Measurements from ENCODE around the gene GOLGA6L1.
"Not testable (repeated sequence)": the region's sequence is repeated elsewhere in the genome, so short reads cannot be mapped to it uniquely, and the experiment has no call there.

The GOLGA6L1 gene

GRCh38 chr15:23136722-23137121 lies at the start of gene GOLGA6L1:
GOLGA6L1 (minus strand) TSS chr15:23136822; CDS start chr15:23136731, 91 bp downstream.
- DNase-seq (ENCODE audit: low read depth), result not testable (repeated sequence)

- DNase-seq (ENCODE audit: low read depth), result not testable (repeated sequence)
These were observed 44.6 kb upstream of the GOLGA6L1 start for GRCh38 chr15:23181201-23181600.

GRCh38 chr15:23180547-23180927 lies 43.9 kb upstream of the GOLGA6L1 start:
- not testable (repeated sequence) for DNase-seq (ENCODE audit: low read depth)

- not testable (repeated sequence) for DNase-seq (ENCODE audit: low read depth)
These were observed 43.3 kb upstream of the GOLGA6L1 start for GRCh38 chr15:23179768-23180546.

GRCh38 chr15:23176683-23177082 lies 40.1 kb upstream of the GOLGA6L1 start:
- DNase-seq (ENCODE audit: low read depth), result not testable (repeated sequence)

- DNase-seq (ENCODE audit: low read depth), result not testable (repeated sequence)
These were observed 39.0 kb upstream of the GOLGA6L1 start for GRCh38 chr15:23175606-23176005.

GRCh38 chr15:23174609-23175140 lies 38.1 kb upstream of the GOLGA6L1 start:
- not testable (repeated sequence) for DNase-seq (ENCODE audit: low read depth)

- not testable (repeated sequence) for DNase-seq (ENCODE audit: low read depth)
These were observed 3.8 kb downstream of the GOLGA6L1 start for GRCh38 chr15:23132787-23133186.

GRCh38 chr15:23118208-23118607 lies 18.4 kb downstream of the GOLGA6L1 start:
- DNase-seq (ENCODE audit: low read depth), result no peak

GRCh38 chr15:23095796-23096195 lies 40.8 kb downstream of the GOLGA6L1 start:
- no peak for DNase-seq (ENCODE audit: low read depth)

- DNase-seq (ENCODE audit: low read depth), result no peak
These were observed 53.5 kb downstream of the GOLGA6L1 start for GRCh38 chr15:23083115-23083514.

GRCh38 chr15:23081996-23082737 lies 54.5 kb downstream of the GOLGA6L1 start:
- not testable (repeated sequence) for DNase-seq (ENCODE audit: low read depth)

GRCh38 chr15:23081271-23081670 lies 55.4 kb downstream of the GOLGA6L1 start:
- no peak for DNase-seq (ENCODE audit: low read depth)

GRCh38 chr15:23079766-23080165 lies 56.9 kb downstream of the GOLGA6L1 start:
- DNase-seq (ENCODE audit: low read depth), result no peak

Measured in activated T-helper 9 cell treated with anti-CD3 and anti-CD28 coated beads, Interleukin-2, amount 50 U/mL, for 16 hours (primary cell).